MM.1S (cell line): ENCODE measurements around the gene GCNT1.
"Not testable (repeated sequence)": the region's sequence is repeated elsewhere in the genome, so short reads cannot be mapped to it uniquely, and the experiment has no call there.

ENCODE experiments used
- EZH2 ChIP-seq: fragments of 300-600 bp; sonication (generic); optimal IDR thresholded peaks from 2 replicates; pipeline ENCODE3; 2017; ENCODE audit warnings: low read depth, mild to moderate bottlenecking, antibody characterized with exemption, low read length, mixed read lengths
- EZH2phosphoT487 ChIP-seq: fragments of 300-600 bp; sonication (generic); IDR thresholded peaks from 2 replicates; pipeline ENCODE4 v1.6.1; 2018; ENCODE audit warnings: antibody characterized with exemption, low read length
- TF ChIP-seq, protein P1 (sequence below): fragments of 300-600 bp; sonication (generic); IDR thresholded peaks from 2 replicates; pipeline ENCODE4 v1.5.1; 2016; ENCODE audit warnings: antibody characterized with exemption, low read length, mixed read lengths

DNA sequence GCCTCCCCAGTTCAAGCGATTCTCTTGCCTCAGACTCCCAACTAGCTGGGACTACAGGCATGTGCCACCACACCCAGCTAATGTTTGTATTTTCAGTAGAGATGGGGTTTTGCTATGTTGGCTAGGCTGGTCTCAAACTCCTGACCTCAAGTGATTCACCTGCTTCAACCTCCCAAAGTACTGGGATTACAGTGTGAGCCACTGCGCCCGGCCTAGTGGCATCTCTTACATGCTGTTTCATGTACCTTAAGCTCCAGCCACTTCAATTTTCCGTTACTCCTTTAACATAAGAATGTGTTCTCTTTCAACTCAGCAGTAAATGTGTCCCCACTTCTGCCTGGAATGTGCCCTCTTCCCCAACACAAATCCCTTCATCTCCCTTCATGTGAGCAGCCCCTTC, 73.9 kb downstream of the GCNT1 start:
- TF ChIP-seq, protein P1, sequence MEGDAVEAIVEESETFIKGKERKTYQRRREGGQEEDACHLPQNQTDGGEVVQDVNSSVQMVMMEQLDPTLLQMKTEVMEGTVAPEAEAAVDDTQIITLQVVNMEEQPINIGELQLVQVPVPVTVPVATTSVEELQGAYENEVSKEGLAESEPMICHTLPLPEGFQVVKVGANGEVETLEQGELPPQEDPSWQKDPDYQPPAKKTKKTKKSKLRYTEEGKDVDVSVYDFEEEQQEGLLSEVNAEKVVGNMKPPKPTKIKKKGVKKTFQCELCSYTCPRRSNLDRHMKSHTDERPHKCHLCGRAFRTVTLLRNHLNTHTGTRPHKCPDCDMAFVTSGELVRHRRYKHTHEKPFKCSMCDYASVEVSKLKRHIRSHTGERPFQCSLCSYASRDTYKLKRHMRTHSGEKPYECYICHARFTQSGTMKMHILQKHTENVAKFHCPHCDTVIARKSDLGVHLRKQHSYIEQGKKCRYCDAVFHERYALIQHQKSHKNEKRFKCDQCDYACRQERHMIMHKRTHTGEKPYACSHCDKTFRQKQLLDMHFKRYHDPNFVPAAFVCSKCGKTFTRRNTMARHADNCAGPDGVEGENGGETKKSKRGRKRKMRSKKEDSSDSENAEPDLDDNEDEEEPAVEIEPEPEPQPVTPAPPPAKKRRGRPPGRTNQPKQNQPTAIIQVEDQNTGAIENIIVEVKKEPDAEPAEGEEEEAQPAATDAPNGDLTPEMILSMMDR, result not testable (repeated sequence)
- not testable (repeated sequence) for TF ChIP-seq EZH2, EZH2phosphoT487
